RWPE2 (cell line): Measurements from ENCODE around the gene ATP10A.
A peak's percentile ranks its signal among the peaks of the same experiment; 100 is the strongest.

Experiments used
- ATAC-seq: fragments of 200-7000 bp; cut with Tn5 transposase; 3 replicates; pipeline ENCODE4 v1.9.1; 2021; ENCODE audit warnings: low read depth
- DNase-seq: peaks from one replicate; pipeline ENCODE4 v3.0.0-alpha.2; 2020; ENCODE audit warnings: low spot score
- H3K27ac ChIP-seq: fragments of 450-650 bp; 2 replicates; pipeline ENCODE4 v1.5.1; 2017; ENCODE audit warnings: mild to moderate bottlenecking; ENCODE audit not compliant: poor library complexity, severe bottlenecking
- H3K27me3 ChIP-seq: fragments of 250-450 bp; sonication (Bioruptor Pico); 2 replicates; pipeline ENCODE4 v1.5.1; 2021; ENCODE audit warnings: mild to moderate bottlenecking, moderate library complexity; ENCODE audit not compliant: insufficient read depth, poor library complexity, severe bottlenecking
- H3K36me3 ChIP-seq: fragments of 250-450 bp; sonication (Bioruptor Pico); 2 replicates; pipeline ENCODE4 v1.5.1; 2020; ENCODE audit warnings: low read depth, mild to moderate bottlenecking, moderate library complexity
- H3K4me1 ChIP-seq: fragments of 250-450 bp; sonication (Bioruptor Pico); 2 replicates; pipeline ENCODE4 v1.5.1; 2021; ENCODE audit warnings: mild to moderate bottlenecking, moderate library complexity; ENCODE audit not compliant: insufficient read depth, poor library complexity, severe bottlenecking
- H3K4me3 ChIP-seq: fragments of 250-450 bp; sonication (Bioruptor Pico); 2 replicates; pipeline ENCODE4 v1.5.1; 2021; ENCODE audit warnings: mild to moderate bottlenecking, moderate library complexity; ENCODE audit not compliant: severe bottlenecking
- H3K9me3 ChIP-seq: fragments of 250-450 bp; sonication (Bioruptor Pico); 2 replicates; pipeline ENCODE4 v1.5.1; 2021; ENCODE audit warnings: mild to moderate bottlenecking, moderate library complexity; ENCODE audit not compliant: severe bottlenecking
- CTCF ChIP-seq: fragments of 450-650 bp; IDR thresholded peaks from one replicate; pipeline ENCODE4 v1.5.1; 2017; ENCODE audit warnings: mild to moderate bottlenecking, moderate library complexity; ENCODE audit not compliant: poor library complexity, severe bottlenecking

Gene ATP10A

GRCh38 chr15:25839638-25840156, 23.4 kb downstream of the ATP10A start:
- ATAC-seq (no peak), DNase-seq (no peak)
- no peaks in the 10 kb centered on the region for H3K36me3 ChIP-seq
- no peak overlapping the region for H3K27ac ChIP-seq
- TF ChIP-seq CTCF: no peak
- H3K4me1 ChIP-seq: no peaks in the 10 kb centered on the region
- H3K4me3 ChIP-seq: no peak overlapping the region
- no peaks in the 10 kb centered on the region for H3K9me3 ChIP-seq
- H3K27me3 ChIP-seq: no peaks in the 10 kb centered on the region

GRCh38 chr15:25838871-25839195, 24.3 kb downstream of the ATP10A start:
- no peaks in the 10 kb centered on the region for H3K9me3 ChIP-seq
- no peak for TF ChIP-seq CTCF
- DNase-seq (no peak), ATAC-seq (peak; percentile 26; the same call in 1 of the 3 replicates)
- H3K36me3 ChIP-seq: no peaks in the 10 kb centered on the region
- no peak overlapping the region for H3K4me3 ChIP-seq
- H3K27ac ChIP-seq: no peak overlapping the region
- H3K4me1 ChIP-seq: no peaks in the 10 kb centered on the region
- no peaks in the 10 kb centered on the region for H3K27me3 ChIP-seq

- Histone ChIP-seq H3K36me3 (no peaks in the 10 kb centered on the region), H3K4me3 (no peak overlapping the region), H3K27me3 (no peaks in the 10 kb centered on the region), H3K9me3 (no peaks in the 10 kb centered on the region), H3K4me1 (no peaks in the 10 kb centered on the region), H3K27ac (no peak overlapping the region)
- no peak for DNase-seq
- ATAC-seq: no peak
- TF ChIP-seq CTCF: no peak
These were observed 24.8 kb downstream of the ATP10A start for GRCh38 chr15:25838191-25838870.

GRCh38 chr15:25832158-25832557, 31.0 kb downstream of the ATP10A start:
- H3K27me3 ChIP-seq: no peaks in the 10 kb centered on the region
- DNase-seq: no peak
- H3K27ac ChIP-seq: peak overlapping the region; percentile 85
- H3K4me3 ChIP-seq: no peak overlapping the region
- peaks cover 12% of the 10 kb centered on the region for H3K4me1 ChIP-seq
- no peak for ATAC-seq
- no peaks in the 10 kb centered on the region for H3K36me3 ChIP-seq
- H3K9me3 ChIP-seq: peaks cover 4% of the 10 kb centered on the region
- TF ChIP-seq CTCF: no peak

GRCh38 chr15:25830844-25831451, 32.2 kb downstream of the ATP10A start:
- Histone ChIP-seq H3K4me3 (no peak overlapping the region), H3K27me3 (no peaks in the 10 kb centered on the region), H3K27ac (peak overlapping the region; percentile 85), H3K36me3 (no peaks in the 10 kb centered on the region), H3K4me1 (peaks cover 12% of the 10 kb centered on the region), H3K9me3 (peaks cover 4% of the 10 kb centered on the region)
- TF ChIP-seq CTCF: peak; percentile 9
- ATAC-seq (peak; percentile 93), DNase-seq (peak; percentile 87)
